ENCODE data around the gene OR10H3. TPM values are rescaled to one million over a fixed set of nuclear protein-coding genes. Genes with fewer than 3 reads are reported as not detected.
"Not testable (repeated sequence)": the region's sequence is repeated elsewhere in the genome, so short reads cannot be mapped to it uniquely, and the experiment has no call there.

OR10H3 gene
- total RNA-seq, 1 donor = not detected

GRCh38 chr19:15759962-15760565 is 22.3 kb downstream of the OR10H3 start:
- Histone ChIP-seq H3K4me3 (ENCODE audit: low read length) (no peak overlapping the region), H3K27me3 (ENCODE audit: insufficient read depth, low read length) (peaks cover 64% of the 10 kb centered on the region), H3K4me1 (ENCODE audit: insufficient read depth, low read length) (no peaks in the 10 kb centered on the region), H3K9me3 (ENCODE audit: low read depth, low read length) (no peaks in the 10 kb centered on the region)

GRCh38 chr19:15769586-15769985 is 31.8 kb downstream of the OR10H3 start:
- Histone ChIP-seq H3K9me3 (ENCODE audit: low read depth, low read length) (no peaks in the 10 kb centered on the region), H3K4me1 (ENCODE audit: insufficient read depth, low read length) (no peaks in the 10 kb centered on the region), H3K27me3 (ENCODE audit: insufficient read depth, low read length) (peaks cover 12% of the 10 kb centered on the region), H3K4me3 (ENCODE audit: low read length) (no peak overlapping the region)

DNA sequence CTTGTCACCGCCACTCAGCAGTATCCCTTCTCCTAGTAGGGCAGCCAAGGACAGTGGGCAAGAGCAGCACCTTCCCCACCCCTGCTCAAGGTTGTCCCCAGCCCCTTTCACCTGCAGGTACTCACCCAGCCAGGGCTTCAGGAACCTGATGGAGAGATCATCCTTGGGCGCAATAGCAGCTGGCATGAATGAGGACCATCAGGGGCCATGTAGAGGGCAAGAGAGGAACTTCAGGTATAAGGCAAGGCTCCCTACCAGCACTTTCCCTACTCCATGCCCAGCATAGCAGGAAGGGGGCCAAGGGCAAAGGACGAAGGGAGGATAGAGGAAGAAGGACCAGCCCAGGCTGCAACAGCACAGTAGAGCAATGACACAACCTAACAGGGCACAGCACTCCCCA is 36.4 kb downstream of the OR10H3 start:
- H3K9me3 ChIP-seq (ENCODE audit: low read depth, low read length); H3K4me1 ChIP-seq (ENCODE audit: insufficient read depth, low read length); H3K4me3 ChIP-seq (ENCODE audit: low read length); H3K27me3 ChIP-seq (ENCODE audit: insufficient read depth, low read length): not testable (repeated sequence)

DNA sequence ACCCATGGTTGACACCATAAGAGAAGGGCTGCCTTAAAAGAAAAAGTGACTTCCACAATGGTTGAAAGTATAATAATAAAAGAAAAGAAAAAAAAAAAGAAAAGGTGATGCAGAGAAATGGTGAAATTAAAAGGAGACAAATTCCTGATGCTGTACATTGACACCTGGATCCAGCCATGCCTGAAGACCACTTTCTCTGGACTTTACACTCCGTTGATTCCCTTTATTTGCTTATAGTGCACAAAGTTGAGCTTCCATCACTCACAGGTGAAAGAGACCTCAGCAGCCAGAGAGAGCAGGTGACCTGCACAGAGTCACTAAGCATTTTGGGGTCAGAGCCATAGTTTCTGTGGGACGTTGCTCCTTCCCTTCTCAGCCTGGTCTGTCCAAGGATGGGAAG is 37.5 kb downstream of the OR10H3 start:
- Histone ChIP-seq H3K9me3 (ENCODE audit: low read depth, low read length) (no peaks in the 10 kb centered on the region), H3K27me3 (ENCODE audit: insufficient read depth, low read length) (peaks cover 6% of the 10 kb centered on the region), H3K4me3 (ENCODE audit: low read length) (no peak overlapping the region), H3K4me1 (ENCODE audit: insufficient read depth, low read length) (no peaks in the 10 kb centered on the region)

- H3K4me3 ChIP-seq (ENCODE audit: low read length) = no peak overlapping the region
- H3K9me3 ChIP-seq (ENCODE audit: low read depth, low read length) = no peaks in the 10 kb centered on the region
- H3K4me1 ChIP-seq (ENCODE audit: insufficient read depth, low read length) = no peaks in the 10 kb centered on the region
- peaks cover 6% of the 10 kb centered on the region for H3K27me3 ChIP-seq (ENCODE audit: insufficient read depth, low read length)
Observed at GRCh38 chr19:15776264-15776663, 38.5 kb downstream of the OR10H3 start.

GRCh38 chr19:15776991-15777970 is 39.5 kb downstream of the OR10H3 start:
- H3K4me1 ChIP-seq (ENCODE audit: insufficient read depth, low read length) = no peaks in the 10 kb centered on the region
- peaks cover 6% of the 10 kb centered on the region for H3K27me3 ChIP-seq (ENCODE audit: insufficient read depth, low read length)
- H3K9me3 ChIP-seq (ENCODE audit: low read depth, low read length) = no peaks in the 10 kb centered on the region
- no peak overlapping the region for H3K4me3 ChIP-seq (ENCODE audit: low read length)

GRCh38 chr19:15779756-15780476 is 42.1 kb downstream of the OR10H3 start:
- Histone ChIP-seq H3K4me1 (ENCODE audit: insufficient read depth, low read length) (no peaks in the 10 kb centered on the region), H3K27me3 (ENCODE audit: insufficient read depth, low read length) (peaks cover 3% of the 10 kb centered on the region), H3K9me3 (ENCODE audit: low read depth, low read length) (no peaks in the 10 kb centered on the region), H3K4me3 (ENCODE audit: low read length) (no peak overlapping the region)

GRCh38 chr19:15780610-15781418 is 43.0 kb downstream of the OR10H3 start:
- H3K9me3 ChIP-seq (ENCODE audit: low read depth, low read length) = no peaks in the 10 kb centered on the region
- H3K27me3 ChIP-seq (ENCODE audit: insufficient read depth, low read length) = no peaks in the 10 kb centered on the region
- H3K4me1 ChIP-seq (ENCODE audit: insufficient read depth, low read length) = no peaks in the 10 kb centered on the region
- no peak overlapping the region for H3K4me3 ChIP-seq (ENCODE audit: low read length)

- Histone ChIP-seq H3K4me3 (ENCODE audit: low read length) (no peak overlapping the region), H3K9me3 (ENCODE audit: low read depth, low read length) (no peaks in the 10 kb centered on the region), H3K27me3 (ENCODE audit: insufficient read depth, low read length) (no peaks in the 10 kb centered on the region), H3K4me1 (ENCODE audit: insufficient read depth, low read length) (no peaks in the 10 kb centered on the region)
Observed at GRCh38 chr19:15781661-15782060, 43.9 kb downstream of the OR10H3 start.

- Histone ChIP-seq H3K4me3 (ENCODE audit: low read length) (no peak overlapping the region), H3K9me3 (ENCODE audit: low read depth, low read length) (no peaks in the 10 kb centered on the region), H3K27me3 (ENCODE audit: insufficient read depth, low read length) (no peaks in the 10 kb centered on the region), H3K4me1 (ENCODE audit: insufficient read depth, low read length) (no peaks in the 10 kb centered on the region)
Observed at GRCh38 chr19:15782211-15782610, 44.4 kb downstream of the OR10H3 start.

DNA sequence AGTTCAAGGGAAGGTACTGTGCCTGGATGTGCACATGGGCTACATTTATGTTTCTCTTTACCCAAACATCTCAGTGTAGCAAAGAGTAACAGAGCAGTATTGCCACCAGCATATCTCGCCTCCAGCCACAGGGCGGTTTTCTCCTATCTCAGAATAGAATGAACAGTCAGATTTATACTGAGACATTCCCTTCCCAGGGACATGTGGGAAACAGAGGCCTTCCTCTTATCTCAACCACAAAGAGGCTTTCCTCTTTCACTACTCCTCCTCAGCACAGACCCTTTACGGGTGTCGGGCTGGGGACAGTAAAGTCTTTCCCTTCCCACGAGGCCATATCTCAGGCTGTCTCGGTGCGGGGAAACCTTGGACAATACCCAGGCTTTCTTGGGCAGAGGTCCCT is 45.1 kb downstream of the OR10H3 start:
- not testable (repeated sequence) for H3K4me1 ChIP-seq (ENCODE audit: insufficient read depth, low read length); H3K4me3 ChIP-seq (ENCODE audit: low read length); H3K9me3 ChIP-seq (ENCODE audit: low read depth, low read length); H3K27me3 ChIP-seq (ENCODE audit: insufficient read depth, low read length)

- H3K9me3 ChIP-seq (ENCODE audit: low read depth, low read length) = no peaks in the 10 kb centered on the region
Observed at GRCh38 chr19:15787611-15788155, 49.9 kb downstream of the OR10H3 start, which contains the start of gene OR10H5. OR10H5 (plus strand) TSS chr19:15787661; CDS start chr19:15794049, 6,388 bp downstream.

DNA sequence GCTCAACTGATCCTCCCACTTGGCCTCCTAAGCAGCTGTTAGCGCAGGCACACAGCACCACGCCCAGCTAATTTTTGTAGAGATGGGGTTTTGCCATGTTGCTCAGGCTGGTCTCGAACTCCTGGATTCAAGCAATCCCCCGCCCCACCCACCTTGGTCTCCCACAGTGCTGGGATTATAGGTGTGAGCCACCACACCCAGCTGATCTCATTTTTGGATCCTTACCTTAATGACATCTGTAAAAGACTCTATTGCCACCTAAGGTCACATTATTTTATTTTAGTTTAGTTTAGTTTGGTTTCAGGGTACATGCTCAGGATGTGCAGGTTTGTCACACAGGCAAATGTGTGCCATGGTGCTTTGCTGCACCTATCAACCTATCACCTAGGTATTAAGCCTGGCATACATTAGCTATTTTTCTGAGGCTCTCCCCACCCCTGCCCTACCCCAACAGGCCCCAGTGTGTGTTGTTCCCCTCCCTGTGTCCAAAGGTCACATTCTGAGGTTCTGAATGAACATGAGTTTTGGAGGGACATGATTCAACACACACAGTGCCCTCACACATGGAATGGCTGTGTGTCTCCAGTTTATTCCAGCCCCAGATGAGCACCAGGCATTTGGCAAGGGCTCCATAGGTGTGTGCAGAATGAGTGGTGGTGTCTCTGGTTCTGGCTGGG is 50.9 kb downstream of the OR10H3 start:
- H3K27me3 ChIP-seq (ENCODE audit: insufficient read depth, low read length) = peaks cover 2% of the 10 kb centered on the region
- H3K9me3 ChIP-seq (ENCODE audit: low read depth, low read length) = no peaks in the 10 kb centered on the region
- no peaks in the 10 kb centered on the region for H3K4me1 ChIP-seq (ENCODE audit: insufficient read depth, low read length)
- H3K4me3 ChIP-seq (ENCODE audit: low read length) = no peak overlapping the region

More at GRCh38 chr19:15787611-15788155, 49.9 kb downstream of the OR10H3 start, which contains the start of gene OR10H5:
- Histone ChIP-seq H3K4me1 (ENCODE audit: insufficient read depth, low read length) (no peaks in the 10 kb centered on the region), H3K4me3 (ENCODE audit: low read length) (no peak within 1 kb of the TSS), H3K27me3 (ENCODE audit: insufficient read depth, low read length) (peaks cover 2% of the 10 kb centered on the region)

DNA sequence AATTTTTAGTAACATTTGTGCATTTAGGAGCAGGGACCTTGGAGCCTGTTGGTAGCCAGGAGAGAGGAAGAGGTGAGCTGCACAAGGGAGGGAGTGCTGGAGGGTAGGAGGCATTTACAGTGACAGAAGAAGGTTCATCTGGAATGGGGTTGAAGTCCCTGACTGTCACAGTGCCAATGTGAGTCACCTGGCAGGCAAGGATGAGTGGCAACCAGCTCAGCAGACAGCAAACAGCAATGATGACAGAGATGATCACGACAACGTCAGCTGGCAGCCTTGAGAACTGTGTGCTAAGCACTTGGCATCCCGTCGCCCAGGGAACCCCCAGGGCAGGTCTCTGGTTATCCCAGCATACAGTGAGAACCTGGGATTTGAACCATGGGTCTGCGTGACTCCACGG is 52.3 kb downstream of the OR10H3 start:
- Histone ChIP-seq H3K9me3 (ENCODE audit: low read depth, low read length) (no peaks in the 10 kb centered on the region), H3K27me3 (ENCODE audit: insufficient read depth, low read length) (peaks cover 2% of the 10 kb centered on the region), H3K4me3 (ENCODE audit: low read length) (no peak overlapping the region), H3K4me1 (ENCODE audit: insufficient read depth, low read length) (no peaks in the 10 kb centered on the region)
